ENCODE measurements around the gene OR13C3. TPM values are rescaled to one million over a fixed set of nuclear protein-coding genes. Genes with fewer than 3 reads are reported as not detected.

The OR13C3 gene
- total RNA-seq, 1 donor from 2014 or later: not detected

Other genes with a start within 250 kb of the OR13C3 start
- not detected in 2 replicates for gene OR13F1, start 32.6 kb downstream of the OR13C3 start, total RNA-seq
- not detected in 2 replicates for gene OR13C4, start 9.6 kb downstream of the OR13C3 start, total RNA-seq
- not detected in 2 replicates for gene OR13C8, start 32.3 kb upstream of the OR13C3 start, total RNA-seq
- gene OR13C5, start 62.6 kb upstream of the OR13C3 start, total RNA-seq: not detected in 2 replicates
- not detected in 2 replicates for gene OR13C2, start 68.8 kb upstream of the OR13C3 start, total RNA-seq
- gene OR13C9, start 81.3 kb upstream of the OR13C3 start, total RNA-seq: not detected in 2 replicates
- gene OR13D1, start 157.7 kb upstream of the OR13C3 start, total RNA-seq: not detected in 2 replicates
- gene NIPSNAP3A, start 210.8 kb upstream of the OR13C3 start, total RNA-seq: 47.0 and 55.4 TPM in 2 replicates
- 0.41 and 0.44 TPM in 2 replicates for gene NIPSNAP3B, start 227.3 kb upstream of the OR13C3 start, total RNA-seq

Data from glomerular endothelial cell (primary cell).